WTC11 (cell line): ENCODE measurements around the gene CIB2.

Experiments
- ATF2 ChIP-seq: sonication (generic); formaldehyde crosslinking; IDR thresholded peaks from 2 replicates; pipeline ENCODE4 v1.8.1; 2022; ENCODE audit warnings: low read depth, missing genetic modification reagents, borderline replicate concordance
- CREB1 ChIP-seq: sonication (generic); formaldehyde crosslinking; IDR thresholded peaks from 2 replicates; pipeline ENCODE4 v1.8.0; 2023; ENCODE audit warnings: mild to moderate bottlenecking, missing genetic modification reagents
- CTCF ChIP-seq: fragments of 200-600 bp; IDR thresholded peaks from 2 replicates; pipeline ENCODE4 v1.8.0; 2022; ENCODE audit warnings: antibody characterized with exemption
- FOXP1 ChIP-seq: sonication (generic); formaldehyde crosslinking; IDR thresholded peaks from 2 replicates; pipeline ENCODE4 v1.8.0; 2022; ENCODE audit warnings: missing genetic modification reagents, mild to moderate bottlenecking, moderate library complexity, borderline replicate concordance
- MAX ChIP-seq: sonication (generic); formaldehyde crosslinking; IDR thresholded peaks from 2 replicates; pipeline ENCODE4 v1.8.0; 2022; ENCODE audit warnings: mild to moderate bottlenecking, missing genetic modification reagents
- SMAD3 ChIP-seq: sonication (generic); formaldehyde crosslinking; IDR thresholded peaks from 2 replicates; pipeline ENCODE4 v1.8.0; 2022; ENCODE audit warnings: missing genetic modification reagents, mild to moderate bottlenecking, borderline replicate concordance
- SP1 ChIP-seq: sonication (generic); formaldehyde crosslinking; conservative IDR thresholded peaks from 2 replicates; pipeline ENCODE4 v1.8.1; 2022; ENCODE audit warnings: missing genetic modification reagents
- TEAD4 ChIP-seq: sonication (generic); formaldehyde crosslinking; IDR thresholded peaks from 2 replicates; pipeline ENCODE4 v1.8.0; 2022; ENCODE audit warnings: mild to moderate bottlenecking, missing genetic modification reagents
- ZNF121 ChIP-seq: sonication (generic); formaldehyde crosslinking; IDR thresholded peaks from 2 replicates; pipeline ENCODE4 v1.8.0; 2023; ENCODE audit warnings: missing genetic modification reagents
- ZNF317 ChIP-seq: sonication (generic); formaldehyde crosslinking; IDR thresholded peaks from 2 replicates; pipeline ENCODE4 v1.8.1; 2023; ENCODE audit warnings: low read depth, mild to moderate bottlenecking, moderate library complexity, missing genetic modification reagents, borderline replicate concordance

- TF ChIP-seq CTCF (no peak), FOXP1 (CRISPR knock-in tag) (no peak), MAX (no peak), ATF2 (no peak), ZNF121 (CRISPR knock-in tag) (no peak), TEAD4 (CRISPR knock-in tag) (no peak), CREB1 (CRISPR knock-in tag) (no peak), SMAD3 (CRISPR knock-in tag) (no peak), ZNF317 (CRISPR knock-in tag) (no peak), SP1 (no peak)
These were observed 48.1 kb upstream of the CIB2 start for GRCh38 chr15:78179286-78179840.
